OCI-LY1 (cell line): ENCODE data around the gene FRRS1.

Experiments
- CTCF ChIP-seq: fragments of 200-600 bp; sonication (generic), shearing (Covaris generic); IDR thresholded peaks from 2 replicates; pipeline ENCODE4 v1.5.1; 2017; ENCODE audit warnings: mild to moderate bottlenecking, antibody characterized with exemption, low read length, moderate library complexity, mixed read lengths
- EZH2 ChIP-seq: fragments of 200-600 bp; sonication (generic), shearing (Covaris generic); IDR thresholded peaks from 2 replicates; pipeline ENCODE4 v1.8.0; 2017; ENCODE audit warnings: borderline replicate concordance, mixed run types, mild to moderate bottlenecking, antibody characterized with exemption, low read length, moderate library complexity, mixed read lengths

- no peak for TF ChIP-seq CTCF
- no peak for TF ChIP-seq EZH2
These were observed 1.5 kb downstream of the FRRS1 start for GRCh38 chr1:99764909-99765308.
